GM23338 (cell line): ENCODE data around the gene STX1B.

ENCODE experiments used
- EZH2 ChIP-seq: fragments of 200-600 bp; sonication (generic); IDR thresholded peaks from one replicate; pipeline ENCODE4 v1.8.0; 2017; ENCODE audit warnings: antibody characterized with exemption, mild to moderate bottlenecking, low read depth; ENCODE audit not compliant: unreplicated experiment
- NANOG ChIP-seq: IDR thresholded peaks from 2 replicates; pipeline ENCODE4 v1.6.1; 2016; ENCODE audit warnings: antibody characterized with exemption, borderline replicate concordance
- POLR2AphosphoS5 ChIP-seq: IDR thresholded peaks from 2 replicates; pipeline ENCODE4 v1.6.1; 2016; ENCODE audit warnings: antibody characterized with exemption, low read depth
- TF ChIP-seq, protein P1 (sequence below), 2 experiments: fragments of 200-600 bp in 1 of 2; sonication (generic) in 1 of 2; conservative IDR thresholded peaks; 2 replicates each; pipeline versions ENCODE4 v1.5.1 to v1.6.1; 2016 to 2017; ENCODE audit warnings: antibody characterized with exemption in 2 of 2, low read depth in 2 of 2, mild to moderate bottlenecking in 2 of 2, moderate library complexity in 1 of 2

DNA sequence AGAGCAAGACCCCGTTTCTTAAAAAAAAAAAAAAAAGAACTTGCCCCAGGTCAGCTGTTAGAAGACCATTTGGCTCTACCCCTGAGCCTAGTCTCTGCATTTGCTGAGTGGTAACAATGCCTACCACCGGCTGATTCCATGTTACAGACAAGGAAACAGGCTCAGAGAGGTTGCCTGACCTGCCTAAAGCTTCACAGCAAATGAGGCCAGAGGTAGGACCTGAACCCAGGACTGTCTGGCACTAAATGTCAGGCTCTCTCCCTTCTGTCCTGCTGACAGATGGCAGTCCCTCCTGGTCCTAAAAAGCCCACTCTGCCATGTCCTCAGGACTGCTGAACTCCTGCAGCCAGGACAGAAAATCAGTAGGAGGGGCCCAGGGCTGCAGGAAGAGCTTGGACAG is 5.8 kb downstream of the STX1B start:
- TF ChIP-seq, protein P1, sequence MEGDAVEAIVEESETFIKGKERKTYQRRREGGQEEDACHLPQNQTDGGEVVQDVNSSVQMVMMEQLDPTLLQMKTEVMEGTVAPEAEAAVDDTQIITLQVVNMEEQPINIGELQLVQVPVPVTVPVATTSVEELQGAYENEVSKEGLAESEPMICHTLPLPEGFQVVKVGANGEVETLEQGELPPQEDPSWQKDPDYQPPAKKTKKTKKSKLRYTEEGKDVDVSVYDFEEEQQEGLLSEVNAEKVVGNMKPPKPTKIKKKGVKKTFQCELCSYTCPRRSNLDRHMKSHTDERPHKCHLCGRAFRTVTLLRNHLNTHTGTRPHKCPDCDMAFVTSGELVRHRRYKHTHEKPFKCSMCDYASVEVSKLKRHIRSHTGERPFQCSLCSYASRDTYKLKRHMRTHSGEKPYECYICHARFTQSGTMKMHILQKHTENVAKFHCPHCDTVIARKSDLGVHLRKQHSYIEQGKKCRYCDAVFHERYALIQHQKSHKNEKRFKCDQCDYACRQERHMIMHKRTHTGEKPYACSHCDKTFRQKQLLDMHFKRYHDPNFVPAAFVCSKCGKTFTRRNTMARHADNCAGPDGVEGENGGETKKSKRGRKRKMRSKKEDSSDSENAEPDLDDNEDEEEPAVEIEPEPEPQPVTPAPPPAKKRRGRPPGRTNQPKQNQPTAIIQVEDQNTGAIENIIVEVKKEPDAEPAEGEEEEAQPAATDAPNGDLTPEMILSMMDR (conservative IDR thresholded peaks at IDR 0.05; ENCODE audit: low read depth in 2 of 2) = no peak
- no peak for TF ChIP-seq NANOG
- no peak for TF ChIP-seq POLR2AphosphoS5
- no peak for TF ChIP-seq EZH2
